G401.6 (cell line): ENCODE data around the gene GALNT17.
"Not testable (repeated sequence)": the region's sequence is repeated elsewhere in the genome, so short reads cannot be mapped to it uniquely, and the experiment has no call there.

Experiments used
- FAIRE-seq: peaks from 2 replicates; lab custom pipeline; 2012; peaks lifted over from hg19 to GRCh38; lab: Jason Lieb, UNC

Gene GALNT17

GRCh38 chr7:71637578-71637977, 505.6 kb downstream of the GALNT17 start:
- FAIRE-seq: no peak

GRCh38 chr7:71638108-71638507, 506.2 kb downstream of the GALNT17 start:
- no peak for FAIRE-seq

DNA sequence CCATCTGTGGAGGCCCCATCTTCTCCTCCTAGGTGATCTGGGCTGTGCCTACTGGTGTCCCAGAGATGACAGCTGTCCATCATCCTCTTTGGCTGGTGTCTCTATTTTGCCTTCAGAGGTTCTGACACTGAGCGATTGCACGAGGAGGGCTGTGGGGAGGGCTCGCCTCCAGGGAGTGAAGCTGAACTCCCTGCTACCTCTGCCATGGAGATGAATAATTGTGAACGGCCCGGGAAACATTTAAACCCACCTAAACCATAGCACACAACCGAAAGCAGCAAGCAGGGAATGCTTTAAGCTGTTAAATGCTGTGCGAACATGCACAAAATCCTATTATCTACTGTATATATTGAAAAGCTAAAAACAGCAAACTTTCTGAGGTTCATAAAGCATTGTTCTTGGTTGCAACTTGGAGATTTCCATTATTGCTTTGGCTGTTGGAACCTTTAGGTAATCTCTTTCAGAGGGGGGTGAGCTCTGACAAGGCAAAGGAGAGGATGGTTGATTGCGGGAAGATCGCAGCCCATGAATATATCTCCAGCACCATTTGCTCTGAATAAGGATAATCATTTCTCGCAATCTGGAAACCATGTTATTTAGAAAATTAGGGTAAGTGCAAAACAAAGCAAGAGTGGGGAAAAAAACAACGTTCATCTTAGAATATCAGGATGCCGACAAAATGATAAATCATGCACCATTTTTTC, 507.6 kb downstream of the GALNT17 start:
- FAIRE-seq: no peak

GRCh38 chr7:71643031-71643430, 511.1 kb downstream of the GALNT17 start:
- not testable (repeated sequence) for FAIRE-seq

DNA sequence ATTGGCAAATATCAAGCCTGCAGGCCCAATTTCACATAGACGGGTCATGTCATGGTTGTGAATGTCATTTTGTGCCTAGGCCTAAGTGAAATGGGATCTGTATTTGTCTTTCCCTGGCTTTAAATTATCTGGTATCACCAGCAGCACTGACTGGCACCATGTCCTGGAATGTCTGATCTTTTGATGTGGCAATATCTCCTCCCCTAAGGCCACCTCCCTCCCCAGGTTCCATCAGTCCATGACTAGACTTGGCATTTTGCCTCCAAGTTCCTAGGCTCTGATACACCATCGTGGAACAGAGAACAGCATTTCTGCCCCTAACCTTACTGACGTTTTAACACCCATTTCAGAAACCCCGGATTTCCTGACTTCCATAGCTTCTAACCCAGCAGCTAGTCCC, 513.9 kb downstream of the GALNT17 start:
- no peak for FAIRE-seq

DNA sequence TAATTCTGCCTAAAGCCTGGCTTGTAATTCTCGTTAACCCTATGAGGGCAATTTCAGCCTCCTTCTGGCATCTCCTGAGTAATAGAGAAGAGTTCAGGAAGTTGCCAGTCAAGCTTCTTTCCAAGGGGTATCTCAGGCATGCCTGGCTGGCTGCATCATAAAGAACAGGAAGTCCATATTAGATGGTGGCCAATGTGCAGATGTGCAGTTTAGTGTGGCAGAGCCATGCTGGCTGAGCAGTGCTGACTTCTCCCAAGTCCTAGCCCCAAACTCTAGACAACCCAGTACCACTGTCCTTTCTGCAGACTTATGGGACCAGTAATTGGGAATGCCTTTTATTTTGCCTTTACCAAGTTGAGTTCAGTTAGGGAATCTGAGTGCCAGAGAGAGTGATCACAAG, 517.9 kb downstream of the GALNT17 start:
- FAIRE-seq: no peak

DNA sequence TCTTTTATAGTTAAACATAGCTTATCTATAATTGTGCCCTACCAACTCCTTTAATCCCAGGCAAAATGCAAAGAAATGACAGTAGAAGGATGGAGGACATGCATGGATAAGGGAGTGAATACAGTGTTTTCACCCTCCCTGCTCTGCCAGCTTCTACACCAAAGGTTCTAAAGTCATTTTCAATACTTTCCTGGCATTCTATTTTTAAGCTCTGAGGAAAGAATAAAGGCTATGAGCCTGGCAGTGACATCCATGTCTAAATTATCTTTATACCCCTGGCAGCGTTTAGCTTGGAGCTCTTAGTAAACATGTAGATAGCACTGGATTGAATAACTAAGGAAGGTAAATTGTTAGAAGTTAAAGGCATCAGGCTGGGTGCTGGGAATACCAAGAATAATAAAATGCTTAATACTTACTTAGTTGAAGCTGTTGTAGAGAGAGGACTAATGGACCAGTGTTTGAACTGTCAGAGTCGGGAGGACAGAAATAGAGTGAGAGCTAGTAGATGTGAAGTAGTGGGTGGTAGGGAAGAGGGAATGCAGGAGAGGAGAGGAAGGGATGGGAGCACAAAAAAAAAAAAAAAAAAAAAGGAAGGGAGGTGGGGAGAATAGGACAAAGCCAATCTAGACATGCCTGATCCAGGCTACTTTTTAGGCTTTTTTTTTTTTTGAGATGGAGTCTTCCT, 518.9 kb downstream of the GALNT17 start:
- no peak for FAIRE-seq

- no peak for FAIRE-seq
Observed at GRCh38 chr7:71652510-71652909, 520.6 kb downstream of the GALNT17 start.

- no peak for FAIRE-seq
Observed at GRCh38 chr7:71657386-71657785, 525.4 kb downstream of the GALNT17 start.

DNA sequence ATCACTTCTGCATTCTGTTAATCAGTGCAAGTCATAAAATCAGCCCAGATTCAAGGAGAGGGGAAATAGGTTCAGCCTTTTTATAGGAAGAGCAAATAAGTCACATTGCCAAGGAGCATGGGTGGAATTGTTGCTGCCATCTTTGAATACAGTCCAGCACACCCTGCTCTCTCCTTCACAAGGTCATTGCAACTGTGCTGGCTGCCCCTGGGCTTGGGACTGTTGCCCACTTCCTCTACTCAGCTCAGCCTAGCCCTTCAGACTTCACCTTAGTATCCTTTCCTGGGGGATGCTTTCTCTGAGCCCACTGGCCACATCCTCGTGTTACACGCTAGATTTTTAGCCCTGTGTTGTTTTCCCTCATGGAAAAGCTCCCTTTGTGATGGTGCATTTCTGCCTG, 527.7 kb downstream of the GALNT17 start:
- FAIRE-seq: no peak

GRCh38 chr7:71661671-71662224, 529.8 kb downstream of the GALNT17 start:
- FAIRE-seq: no peak

DNA sequence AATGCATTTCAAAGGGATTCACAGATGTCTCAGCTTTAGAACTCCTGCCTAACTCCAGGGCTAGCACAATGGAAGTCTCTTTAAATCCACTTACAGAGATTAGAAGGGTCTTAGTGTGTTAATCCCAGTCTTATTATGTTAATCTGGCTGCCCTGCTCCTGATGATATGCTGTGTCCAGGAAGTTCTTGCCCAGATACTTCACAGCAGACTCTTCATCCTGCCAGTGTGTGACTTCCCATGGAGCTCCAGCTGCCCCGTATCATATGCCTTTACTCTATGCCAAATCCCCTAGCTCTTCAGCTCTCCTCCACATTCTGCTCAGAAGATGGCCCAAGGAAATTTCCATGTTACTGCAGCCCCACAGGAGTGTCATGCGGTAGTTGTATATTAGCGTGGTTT, 533.8 kb downstream of the GALNT17 start:
- no peak for FAIRE-seq

GRCh38 chr7:71668572-71668971, 536.6 kb downstream of the GALNT17 start:
- FAIRE-seq: no peak

- no peak for FAIRE-seq
Observed at GRCh38 chr7:71679480-71679879, 547.5 kb downstream of the GALNT17 start.

DNA sequence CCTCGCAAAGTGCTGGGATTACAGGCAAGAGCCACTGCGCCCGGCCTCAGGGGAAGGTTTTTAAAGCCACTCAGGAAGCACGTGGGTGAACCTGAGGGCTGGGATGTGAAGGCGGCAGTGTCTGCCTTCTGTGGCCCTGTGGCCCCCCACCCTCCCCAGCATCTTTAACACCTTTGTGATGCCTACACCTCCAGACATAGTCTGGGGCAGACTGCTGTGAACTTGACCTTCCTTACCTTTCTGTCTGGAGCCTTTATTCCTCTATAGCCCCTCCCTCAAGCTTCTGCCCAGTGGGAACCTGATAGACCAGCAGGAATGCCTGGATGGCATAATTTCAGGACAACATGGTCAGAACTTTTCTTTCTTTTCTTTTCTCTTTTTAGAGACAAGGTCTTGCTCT, 550.2 kb downstream of the GALNT17 start:
- FAIRE-seq: no peak

DNA sequence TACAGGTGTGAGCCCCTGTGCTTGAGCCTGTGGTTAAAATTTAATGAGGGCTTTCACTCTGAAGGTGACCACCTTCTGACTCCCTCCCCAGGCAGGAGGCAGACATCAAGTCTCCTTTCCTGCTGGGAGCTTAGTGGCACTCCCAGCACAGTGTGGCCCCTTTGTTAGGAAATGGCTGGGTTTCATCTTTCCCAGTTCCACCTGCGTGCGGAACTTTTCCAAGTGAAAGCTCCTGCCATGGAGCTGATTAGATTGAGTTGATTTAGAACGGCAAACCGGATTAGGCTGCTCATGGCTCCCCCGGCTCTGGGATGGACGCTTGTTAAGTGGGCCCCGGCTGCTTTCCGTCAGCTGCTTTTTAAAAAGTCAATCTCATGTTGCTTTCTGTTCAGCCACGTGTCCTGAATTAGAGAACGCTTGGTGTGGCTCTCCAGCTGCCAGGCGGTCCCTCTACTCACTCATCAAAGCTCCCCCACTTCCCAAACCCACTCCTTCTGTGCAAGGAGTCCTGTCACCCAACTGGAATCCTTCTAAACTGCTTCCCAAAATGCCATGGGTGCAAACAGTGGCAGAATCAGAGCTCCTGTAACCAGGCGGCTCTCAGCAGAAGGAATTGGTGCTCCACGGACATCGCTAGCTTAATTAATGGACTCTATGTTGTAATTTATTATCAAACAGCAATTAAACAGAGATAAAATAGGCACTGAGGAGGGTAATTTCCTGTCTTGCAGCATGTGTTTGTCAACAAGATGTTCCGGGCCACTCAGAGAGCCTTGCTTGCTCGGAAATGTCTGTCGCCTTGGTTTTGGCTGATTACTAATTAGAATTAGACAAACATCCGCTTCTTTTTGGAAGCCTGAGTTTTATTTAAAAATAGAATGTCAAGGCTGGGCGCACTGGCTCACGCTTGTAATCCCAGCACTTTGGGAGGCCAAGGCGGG, 551.2 kb downstream of the GALNT17 start:
- no peak for FAIRE-seq

GRCh38 chr7:71687286-71687685, 555.3 kb downstream of the GALNT17 start:
- no peak for FAIRE-seq

DNA sequence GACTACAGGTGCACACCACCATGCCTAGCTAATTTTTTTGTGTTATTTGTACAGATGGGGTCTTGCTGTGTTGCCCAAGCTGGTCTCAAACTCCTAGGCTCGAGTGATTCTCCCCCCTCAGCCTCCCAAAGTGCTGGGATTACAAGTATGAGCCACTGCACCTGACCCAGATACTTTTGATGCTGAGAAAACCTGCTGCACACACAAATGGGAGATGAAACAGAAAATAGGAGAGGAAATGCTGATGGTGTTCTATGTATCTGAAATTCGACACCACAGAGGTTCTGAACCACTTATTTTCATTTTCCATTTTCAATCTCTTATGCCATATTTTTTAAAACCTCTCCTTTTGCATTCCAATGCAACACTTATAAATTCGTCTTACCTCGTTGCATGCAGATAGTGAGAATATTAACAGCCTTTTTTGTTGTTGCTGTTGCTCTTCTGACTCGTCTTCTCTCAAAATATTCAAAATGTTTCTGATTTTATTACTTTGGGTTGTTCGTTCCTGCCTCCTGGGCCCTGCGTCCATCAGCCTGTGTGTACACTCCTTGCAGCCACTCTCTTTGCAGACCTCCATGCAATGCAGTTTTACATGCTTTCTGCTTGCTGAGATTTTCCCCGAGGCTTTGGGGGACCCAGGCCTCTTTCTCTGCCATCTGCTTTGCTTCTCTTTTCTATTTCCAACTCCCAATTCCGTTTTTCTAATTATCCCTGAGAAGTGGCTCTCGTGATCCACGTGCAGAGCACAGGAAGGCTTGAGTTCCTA, 556.1 kb downstream of the GALNT17 start:
- no peak for FAIRE-seq

DNA sequence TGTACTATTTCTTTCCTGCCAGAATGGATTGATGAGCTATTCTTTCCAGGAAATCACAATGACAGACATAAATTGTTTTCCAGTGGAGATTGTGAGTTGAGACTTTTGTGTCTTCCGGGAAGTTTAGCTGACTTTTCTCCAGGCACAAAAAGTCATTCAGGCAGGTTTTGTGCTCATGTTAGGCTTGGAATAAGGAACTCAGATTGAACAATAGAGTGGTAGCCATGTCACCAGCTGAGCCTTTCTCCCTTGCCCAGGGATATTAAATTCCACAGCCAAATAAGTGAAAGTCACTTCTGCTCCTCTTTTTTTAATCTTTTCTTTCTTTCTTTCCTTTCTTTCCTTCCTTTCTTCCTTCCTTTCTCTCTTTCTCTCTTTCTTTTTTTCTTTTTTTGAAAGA, 559.6 kb downstream of the GALNT17 start:
- no peak for FAIRE-seq

- no peak for FAIRE-seq
Observed at GRCh38 chr7:71694665-71695064, 562.7 kb downstream of the GALNT17 start.

DNA sequence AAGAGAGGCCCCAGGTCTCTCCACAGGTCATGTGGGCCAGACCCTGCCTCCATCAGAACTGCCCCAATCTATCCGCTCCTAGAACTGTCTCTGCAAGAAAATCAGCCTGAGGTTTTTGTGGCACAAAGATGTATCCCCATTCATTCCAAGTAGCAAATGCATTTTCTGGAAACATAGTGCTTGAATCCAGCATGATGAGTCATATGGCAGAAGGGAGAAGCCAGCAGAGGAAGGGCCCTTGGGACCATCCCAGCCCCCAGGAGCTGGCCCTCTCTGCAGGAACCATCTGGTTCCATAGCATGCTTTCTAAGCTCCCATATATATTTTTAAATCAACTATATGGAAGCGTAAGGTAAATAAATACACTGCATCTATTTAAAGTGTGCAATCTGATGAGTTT, 563.2 kb downstream of the GALNT17 start:
- FAIRE-seq: no peak

GRCh38 chr7:71696511-71696910, 564.6 kb downstream of the GALNT17 start:
- no peak for FAIRE-seq
